Stimulated activated CD8-positive, alpha-beta memory T cell treated with anti-CD3 and anti-CD28 coated beads, Interleukin-7, amount 100 ng/mL, for 1 hour (primary cell): Measurements from ENCODE around the gene CXADR.
"Not testable (repeated sequence)": the region's sequence is repeated elsewhere in the genome, so short reads cannot be mapped to it uniquely, and the experiment has no call there.

ENCODE experiments used
- DNase-seq, 2 donors: peaks; one replicate each; pipeline ENCODE4 v3.0.0-alpha.2; 2020; ENCODE audit warnings: low read depth in 2 of 2

Gene CXADR

DNA sequence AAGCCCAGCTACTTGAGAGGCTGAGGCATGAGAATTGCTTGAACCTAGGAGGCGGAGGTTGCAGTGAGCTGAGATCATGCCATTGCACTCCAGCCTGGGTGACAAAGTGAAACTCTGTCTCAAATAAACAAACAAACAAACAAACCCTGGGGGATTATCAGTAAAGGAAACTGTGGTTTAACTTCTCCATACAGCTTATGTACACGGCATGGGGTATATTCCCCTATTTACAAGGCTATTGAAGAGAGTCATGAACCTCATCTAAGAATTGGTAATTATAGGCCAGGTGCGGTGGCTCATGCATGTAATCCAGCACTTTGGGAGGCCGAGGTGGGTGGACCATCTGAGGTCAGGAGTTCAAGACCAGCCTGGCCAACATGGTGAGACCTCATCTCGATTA, 9.9 kb upstream of the CXADR start:
- DNase-seq: not testable (repeated sequence)

DNA sequence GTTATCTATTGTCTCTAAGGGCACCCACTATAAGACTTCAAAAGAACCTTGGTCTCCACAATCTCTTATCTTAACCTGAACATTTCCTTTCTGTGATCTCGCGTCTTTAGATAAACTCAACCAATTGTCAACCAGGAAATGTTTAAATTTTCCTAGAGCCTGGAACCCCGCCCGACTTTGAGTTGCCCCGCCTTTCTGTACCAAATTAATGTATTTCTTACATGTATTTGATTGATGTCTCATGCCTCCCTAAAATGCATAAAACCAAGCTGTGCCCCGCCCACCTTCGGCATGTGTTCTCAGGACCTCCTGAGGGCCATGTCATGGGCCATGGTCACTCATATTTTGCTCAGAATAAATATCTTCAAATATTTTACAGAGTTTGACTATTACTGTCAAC, 5.9 kb upstream of the CXADR start:
- DNase-seq: no peak

GRCh38 chr21:17507591-17507990, 5.3 kb upstream of the CXADR start:
- no peak for DNase-seq

DNA sequence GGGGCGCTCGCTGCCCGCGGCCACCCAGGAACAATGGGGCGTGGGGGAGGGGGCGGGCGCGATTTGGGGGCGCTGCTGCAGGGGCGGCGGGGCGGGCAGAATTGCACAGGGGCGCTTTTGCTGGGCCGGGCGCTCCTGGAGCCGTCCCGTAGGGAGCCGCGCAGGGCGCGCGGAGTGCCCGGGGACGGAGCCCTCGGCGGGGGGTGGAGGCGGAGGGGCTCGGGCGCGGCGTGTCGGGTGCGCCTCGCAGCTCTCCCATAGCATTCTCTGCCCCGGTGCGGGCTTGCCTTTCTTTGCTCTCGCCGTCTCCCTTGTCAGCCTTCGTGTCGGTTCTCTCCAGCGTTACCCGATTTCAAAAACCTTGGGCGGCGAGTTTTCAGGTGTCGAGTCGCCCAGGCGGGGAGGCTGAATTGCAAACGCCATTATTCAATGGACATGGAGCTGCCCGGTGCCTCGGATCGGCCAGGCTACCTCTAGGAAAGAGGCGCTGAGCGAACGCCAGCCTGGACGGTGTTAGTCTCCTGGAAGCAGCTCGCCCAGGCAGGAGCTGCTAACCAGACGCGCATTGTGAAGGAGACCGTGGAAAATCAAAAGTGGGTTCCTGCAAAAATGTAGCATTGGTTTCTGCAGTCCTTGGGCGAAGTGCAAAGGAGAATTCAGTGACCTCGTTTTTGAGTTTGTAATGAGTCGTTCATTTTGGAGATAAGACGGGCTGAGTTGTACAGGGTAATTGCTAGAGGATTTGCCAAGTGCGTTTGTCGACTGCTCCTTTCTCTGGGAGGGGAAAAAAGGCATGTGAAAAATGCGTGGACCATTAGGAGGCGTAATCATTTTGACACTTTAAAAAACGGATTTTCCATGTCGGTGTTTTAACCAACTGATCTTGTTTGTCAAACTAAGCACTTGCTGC, 626 bp downstream of the CXADR start:
- no peak for DNase-seq

GRCh38 chr21:17514124-17514845, 1.4 kb downstream of the CXADR start:
- no peak for DNase-seq

DNA sequence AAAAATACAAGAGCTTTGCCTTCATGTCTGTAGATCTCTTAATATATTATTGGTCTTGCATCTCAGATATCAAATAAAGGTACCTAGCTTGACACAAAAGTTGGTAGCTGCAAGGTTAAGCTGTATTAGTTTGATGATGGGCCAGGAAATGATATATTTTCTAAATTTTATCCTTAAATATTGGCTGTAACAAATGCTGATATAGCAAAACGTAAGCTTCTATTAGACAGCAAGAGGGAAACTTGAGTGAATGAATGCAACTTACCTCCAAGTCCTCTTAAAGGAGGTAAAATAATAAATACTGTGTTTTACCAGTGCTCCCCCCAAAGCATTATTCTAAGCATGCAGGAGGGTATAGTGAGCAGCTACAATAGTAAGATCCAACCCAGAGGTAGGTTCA, 4.2 kb downstream of the CXADR start:
- DNase-seq: not testable (repeated sequence)

- DNase-seq: no peak
These were observed 6.4 kb downstream of the CXADR start for GRCh38 chr21:17519208-17519738.

DNA sequence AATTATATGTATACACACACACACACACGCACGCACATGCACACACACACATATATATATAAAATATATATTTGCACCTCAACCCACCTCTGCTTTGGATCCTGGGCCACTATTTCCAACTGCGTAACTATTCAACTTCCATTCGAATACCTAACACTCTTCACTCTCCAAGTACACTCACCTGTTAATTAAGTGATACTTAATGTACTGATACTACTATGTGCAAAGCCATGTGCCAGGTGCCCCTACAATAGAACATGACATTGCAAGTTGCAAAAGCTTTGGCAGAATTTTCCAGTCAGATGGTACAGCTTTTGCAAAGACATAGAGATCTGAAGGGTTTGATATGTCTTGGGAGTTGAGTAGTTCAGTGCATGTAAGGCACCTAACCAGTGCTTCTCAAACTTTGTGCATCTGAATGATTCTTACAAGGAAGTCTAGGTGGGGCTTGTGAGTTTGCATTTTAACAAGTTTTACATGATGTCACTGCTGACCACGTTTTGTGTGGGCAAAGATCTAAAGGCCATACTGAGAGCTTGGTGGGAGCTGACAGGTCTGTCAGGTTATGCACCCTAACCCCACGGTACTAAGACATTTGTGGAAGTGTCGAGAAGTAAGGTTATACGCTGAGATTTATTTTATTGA, 7.2 kb downstream of the CXADR start:
- DNase-seq: no peak

DNA sequence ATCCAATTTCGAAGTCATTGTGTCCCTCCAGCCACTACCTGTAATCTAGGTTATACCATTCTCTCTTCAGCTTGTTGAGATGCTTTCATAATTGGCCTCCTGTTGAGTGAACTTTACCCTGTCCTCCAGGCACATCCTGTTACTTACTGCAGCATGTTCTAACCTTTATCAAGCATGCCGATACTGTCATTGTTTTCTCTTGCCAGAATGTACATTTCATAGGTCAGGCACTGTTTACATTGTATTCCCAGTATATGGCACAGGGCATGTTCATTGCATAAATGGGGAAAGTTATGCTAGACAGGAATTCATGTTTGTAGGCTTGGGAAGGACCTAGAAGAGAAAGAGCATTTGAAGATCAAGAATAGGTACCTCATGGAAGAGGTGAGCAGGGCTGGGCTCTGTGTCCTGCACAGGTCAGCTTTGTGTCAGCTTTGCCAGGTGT, 10.2 kb downstream of the CXADR start:
- DNase-seq: no peak

DNA sequence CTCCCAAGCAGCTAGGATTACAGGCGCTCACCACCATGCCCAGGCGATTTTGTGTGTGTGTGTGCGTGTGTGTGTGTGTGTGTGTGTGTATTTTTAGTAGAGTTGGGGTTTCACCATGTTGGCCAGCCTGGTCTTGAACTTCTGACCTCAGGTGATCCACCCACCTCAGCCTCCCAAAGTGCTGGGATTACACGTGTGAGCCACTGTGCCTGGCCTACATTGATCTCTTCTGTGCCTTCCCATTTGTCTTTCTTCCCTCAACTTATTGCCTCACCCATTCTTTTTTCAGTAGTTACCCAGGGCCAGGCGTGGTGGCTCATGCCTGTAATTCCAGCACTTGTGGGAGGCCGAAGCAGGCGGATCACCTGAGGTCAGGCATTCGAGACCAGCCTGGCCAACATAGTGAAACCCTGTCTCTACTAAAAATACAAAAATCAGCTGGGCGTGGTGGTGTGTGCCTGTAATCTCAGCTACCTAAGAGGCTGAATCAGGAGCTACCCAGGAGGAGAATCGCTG, 11.2 kb downstream of the CXADR start:
- not testable (repeated sequence) for DNase-seq

GRCh38 chr21:17524635-17525034, 11.8 kb downstream of the CXADR start:
- no peak for DNase-seq

DNA sequence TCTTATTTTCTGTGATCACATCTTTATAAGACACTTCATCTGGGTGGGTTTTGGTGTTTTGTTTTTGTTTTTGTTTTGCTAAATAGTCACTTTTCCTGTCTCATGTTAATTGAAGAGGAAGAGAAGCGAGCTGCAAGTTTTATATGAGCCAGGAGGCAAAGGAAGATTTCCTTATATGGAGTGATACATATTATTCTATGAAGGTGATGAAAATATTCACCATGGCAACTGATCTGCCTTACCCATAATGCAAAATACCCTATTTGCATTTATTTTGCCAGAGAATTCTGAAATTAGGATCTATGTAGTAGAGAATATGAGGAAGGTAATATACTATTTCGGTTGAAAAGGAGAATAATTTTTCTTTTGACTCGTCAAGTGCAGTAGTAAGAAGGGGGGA, 13.9 kb downstream of the CXADR start:
- DNase-seq: no peak

- DNase-seq: no peak
These were observed 14.4 kb downstream of the CXADR start for GRCh38 chr21:17527240-17527639.

- no peak for DNase-seq
These were observed 14.9 kb downstream of the CXADR start for GRCh38 chr21:17527711-17528110.

GRCh38 chr21:17529648-17530047, 16.8 kb downstream of the CXADR start:
- DNase-seq: no peak

DNA sequence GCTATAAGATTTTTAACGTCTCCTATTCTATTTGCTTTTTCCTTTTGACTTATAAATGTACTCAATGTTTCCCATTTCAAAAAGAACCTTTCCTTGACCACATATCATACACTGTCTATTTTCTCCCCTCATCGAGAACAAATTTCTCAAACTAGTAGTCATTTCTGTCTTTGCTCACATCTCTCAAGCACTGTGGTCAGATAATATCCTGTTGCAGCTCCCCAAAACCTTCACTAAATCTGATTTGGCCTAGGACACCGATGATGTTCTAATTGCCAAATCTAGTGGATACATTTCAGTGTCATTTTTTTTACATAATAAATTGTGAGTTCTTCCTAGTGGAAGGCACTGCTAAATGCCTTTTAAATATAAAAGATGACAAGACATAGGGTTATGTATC, 19.4 kb downstream of the CXADR start:
- DNase-seq: no peak

DNA sequence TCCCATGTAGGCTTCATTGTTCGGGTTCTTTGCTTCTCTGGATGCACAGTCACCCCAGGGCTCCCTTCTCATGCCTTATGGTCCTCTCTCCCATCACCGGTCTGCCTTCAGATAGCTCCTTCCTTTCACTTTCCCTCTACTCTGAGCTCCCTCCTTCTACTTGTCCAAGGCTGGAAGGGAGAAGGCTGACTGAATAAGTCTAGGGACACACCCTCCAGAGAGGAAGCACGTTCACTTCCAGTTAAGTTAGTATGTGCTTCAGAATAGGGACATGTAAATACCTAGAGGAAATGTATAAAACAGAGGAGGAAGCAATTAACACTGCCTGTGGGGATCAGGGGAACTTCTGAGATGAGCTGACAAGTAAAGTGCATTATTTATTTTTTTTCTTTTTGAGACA, 23.5 kb downstream of the CXADR start:
- DNase-seq: no peak

GRCh38 chr21:17537299-17537698, 24.5 kb downstream of the CXADR start:
- DNase-seq: no peak

GRCh38 chr21:17538576-17538975, 25.7 kb downstream of the CXADR start:
- DNase-seq: no peak

GRCh38 chr21:17539323-17539722, 26.5 kb downstream of the CXADR start:
- DNase-seq: no peak

GRCh38 chr21:17539743-17540341, 27.0 kb downstream of the CXADR start:
- no peak for DNase-seq

- DNase-seq: no peak
These were observed 27.7 kb downstream of the CXADR start for GRCh38 chr21:17540530-17540929.
